ENCODE results near the gene SPARC.
"Not testable (repeated sequence)": the region's sequence is repeated elsewhere in the genome, so short reads cannot be mapped to it uniquely, and the experiment has no call there.

The SPARC gene

DNA sequence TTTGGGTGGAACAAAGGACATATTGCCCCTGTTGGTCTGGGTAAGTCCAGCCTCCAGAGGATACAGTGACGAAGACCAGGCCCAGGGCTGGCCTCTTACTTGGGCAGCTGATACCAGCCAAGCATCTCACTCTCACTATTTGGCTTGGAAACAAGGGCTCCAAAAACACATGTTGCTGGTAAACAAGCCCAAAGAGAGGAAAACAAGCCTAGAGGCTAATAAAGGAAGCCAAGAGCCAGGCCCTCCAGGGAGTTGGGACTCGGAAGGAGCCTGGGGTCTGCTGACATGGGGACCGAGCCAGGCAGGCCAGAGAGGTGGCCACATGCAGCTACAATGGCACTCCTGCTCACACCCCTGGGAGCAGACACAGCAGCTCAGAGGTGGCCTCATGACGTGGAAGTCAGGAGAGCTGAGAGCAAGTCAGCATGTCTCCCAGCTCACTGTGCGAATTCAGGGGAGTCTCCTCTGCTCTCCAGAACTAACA lies 5.7 kb downstream of the SPARC start:
- H3K27me3 ChIP-seq (ENCODE audit: control insufficient read depth, insufficient read depth, low read length, poor library complexity, severe bottlenecking), result no peaks in the 10 kb centered on the region
- H3K4me3 ChIP-seq (ENCODE audit: insufficient read depth, low read depth, low read length), result no peak overlapping the region
- 91 to 93% methylated on average over 5 of the region's 5 CpGs for WGBS, 2 experiments
- H3K36me3 ChIP-seq (ENCODE audit: control insufficient read depth, insufficient read depth, low read length), result no peaks in the 10 kb centered on the region
- no peak overlapping the region for H3K27ac ChIP-seq (ENCODE audit: insufficient read depth, low read depth, low read length, poor library complexity, severe bottlenecking)
- no peaks in the 10 kb centered on the region for H3K9me3 ChIP-seq (ENCODE audit: control insufficient read depth, low read length)
- peaks cover 51% of the 10 kb centered on the region for H3K4me1 ChIP-seq (ENCODE audit: control insufficient read depth, insufficient read depth, low read length)

DNA sequence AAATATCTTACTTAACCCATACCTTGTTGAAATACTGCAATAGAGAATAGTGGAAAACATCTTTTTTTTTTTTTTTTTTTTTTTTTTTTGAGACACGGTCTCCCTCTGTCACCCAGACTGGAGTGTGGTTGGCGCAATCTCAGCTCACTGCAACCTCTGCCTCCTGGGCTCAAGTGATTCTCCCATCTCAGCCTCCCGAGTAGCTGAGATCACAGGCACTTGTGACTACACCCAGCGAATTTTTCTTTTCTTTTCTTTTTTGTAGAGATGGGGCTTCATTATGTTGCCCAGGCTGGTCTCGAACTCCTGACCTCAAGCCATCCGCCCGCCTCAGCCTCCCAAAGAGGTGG lies 6.6 kb downstream of the SPARC start:
- H3K27ac ChIP-seq (ENCODE audit: insufficient read depth, low read depth, low read length, poor library complexity, severe bottlenecking); H3K4me3 ChIP-seq (ENCODE audit: insufficient read depth, low read depth, low read length); H3K9me3 ChIP-seq (ENCODE audit: control insufficient read depth, low read length); H3K36me3 ChIP-seq (ENCODE audit: control insufficient read depth, insufficient read depth, low read length); H3K27me3 ChIP-seq (ENCODE audit: control insufficient read depth, insufficient read depth, low read length, poor library complexity, severe bottlenecking): not testable (repeated sequence)
- peaks cover 50% of the 10 kb centered on the region for H3K4me1 ChIP-seq (ENCODE audit: control insufficient read depth, insufficient read depth, low read length)
- 89 to 94% methylated on average over 7 of the region's 7 CpGs for WGBS, 2 experiments

- whole genome bisulfite sequencing, 2 experiments, result 93 to 97% methylated on average over 8 of the region's 8 CpGs
- H3K4me1 ChIP-seq (ENCODE audit: control insufficient read depth, insufficient read depth, low read length), result peaks cover 47% of the 10 kb centered on the region
- no peak overlapping the region for H3K27ac ChIP-seq (ENCODE audit: insufficient read depth, low read depth, low read length, poor library complexity, severe bottlenecking)
- H3K27me3 ChIP-seq (ENCODE audit: control insufficient read depth, insufficient read depth, low read length, poor library complexity, severe bottlenecking), result no peaks in the 10 kb centered on the region
- peaks cover 2% of the 10 kb centered on the region for H3K36me3 ChIP-seq (ENCODE audit: control insufficient read depth, insufficient read depth, low read length)
- no peaks in the 10 kb centered on the region for H3K9me3 ChIP-seq (ENCODE audit: control insufficient read depth, low read length)
- H3K4me3 ChIP-seq (ENCODE audit: insufficient read depth, low read depth, low read length), result no peak overlapping the region
Observed at GRCh38 chr5:151679421-151680155, 7.1 kb downstream of the SPARC start.

- no peaks in the 10 kb centered on the region for H3K27me3 ChIP-seq (ENCODE audit: control insufficient read depth, insufficient read depth, low read length, poor library complexity, severe bottlenecking)
- H3K27ac ChIP-seq (ENCODE audit: insufficient read depth, low read depth, low read length, poor library complexity, severe bottlenecking), result no peak overlapping the region
- H3K4me1 ChIP-seq (ENCODE audit: control insufficient read depth, insufficient read depth, low read length), result peaks cover 39% of the 10 kb centered on the region
- H3K9me3 ChIP-seq (ENCODE audit: control insufficient read depth, low read length), result no peaks in the 10 kb centered on the region
- no peak overlapping the region for H3K4me3 ChIP-seq (ENCODE audit: insufficient read depth, low read depth, low read length)
- H3K36me3 ChIP-seq (ENCODE audit: control insufficient read depth, insufficient read depth, low read length), result peaks cover 8% of the 10 kb centered on the region
- WGBS, 2 experiments, result 93 to 95% methylated on average over 5 of the region's 5 CpGs
Observed at GRCh38 chr5:151678713-151679112, 8.0 kb downstream of the SPARC start.

DNA sequence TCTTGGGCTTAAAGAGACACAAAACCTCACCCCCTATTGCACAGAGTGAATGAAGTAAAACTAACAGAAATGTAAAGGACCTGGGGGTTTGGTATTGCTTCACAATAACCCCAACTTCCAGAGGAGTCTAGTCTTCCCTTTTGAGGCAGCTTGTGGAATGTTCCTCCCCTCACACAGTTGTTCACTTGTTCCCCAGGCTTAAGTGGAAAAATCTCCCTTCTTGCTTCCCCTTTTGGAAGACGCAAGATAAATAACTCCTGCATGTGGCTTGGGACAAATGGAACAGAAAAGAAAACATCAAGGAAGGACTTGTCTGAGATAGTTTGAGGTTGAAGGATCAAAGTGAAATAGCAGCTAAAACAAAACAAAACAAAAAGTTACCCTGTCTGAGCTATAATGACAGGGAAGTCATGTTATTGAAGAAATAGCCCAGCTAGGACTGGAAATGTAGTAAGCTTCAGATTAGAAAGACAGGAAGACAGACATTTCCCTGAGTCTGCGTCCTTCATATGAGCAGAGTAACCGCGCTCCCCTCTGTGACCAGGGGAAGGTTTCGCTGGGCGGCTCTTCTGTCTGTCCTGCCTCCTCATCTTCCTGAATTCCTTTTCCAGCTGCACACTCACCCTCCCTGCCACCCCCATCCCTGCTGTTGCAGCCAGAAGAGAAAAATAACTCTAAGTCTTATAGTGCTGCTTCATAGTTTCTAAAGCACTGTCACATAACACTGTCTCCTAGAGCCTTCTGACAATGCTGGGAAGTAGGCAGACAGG lies 8.8 kb downstream of the SPARC start:
- Histone ChIP-seq H3K4me3 (ENCODE audit: insufficient read depth, low read depth, low read length) (no peak overlapping the region), H3K27me3 (ENCODE audit: control insufficient read depth, insufficient read depth, low read length, poor library complexity, severe bottlenecking) (no peaks in the 10 kb centered on the region), H3K36me3 (ENCODE audit: control insufficient read depth, insufficient read depth, low read length) (peaks cover 14% of the 10 kb centered on the region), H3K27ac (ENCODE audit: insufficient read depth, low read depth, low read length, poor library complexity, severe bottlenecking) (no peak overlapping the region), H3K4me1 (ENCODE audit: control insufficient read depth, insufficient read depth, low read length) (peaks cover 32% of the 10 kb centered on the region), H3K9me3 (ENCODE audit: control insufficient read depth, low read length) (no peaks in the 10 kb centered on the region)
- 91 to 92% methylated on average over 6 of the region's 6 CpGs for WGBS, 2 experiments

DNA sequence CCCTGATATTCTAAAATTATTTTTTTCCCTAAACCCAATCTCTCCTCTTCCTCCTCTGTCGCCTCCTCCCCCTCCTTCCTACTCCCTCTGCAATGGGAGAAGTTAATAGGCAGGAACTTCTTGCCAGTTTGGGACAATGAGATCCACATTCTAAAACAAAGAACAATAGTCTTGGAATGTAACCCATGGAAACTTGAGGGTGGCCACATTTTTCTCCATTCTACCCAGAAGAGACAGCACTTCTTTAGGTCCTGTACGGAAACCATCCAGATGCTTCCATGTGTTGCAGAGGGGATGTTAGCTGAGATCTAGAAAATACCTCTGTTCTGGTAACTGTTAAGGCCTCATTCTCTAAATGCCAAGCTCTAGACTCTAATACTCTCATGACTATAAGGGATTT lies 10.0 kb downstream of the SPARC start:
- H3K36me3 ChIP-seq (ENCODE audit: control insufficient read depth, insufficient read depth, low read length), result peaks cover 25% of the 10 kb centered on the region
- 65 to 66% methylated on average over 2 of the region's 2 CpGs for WGBS, 2 experiments

DNA sequence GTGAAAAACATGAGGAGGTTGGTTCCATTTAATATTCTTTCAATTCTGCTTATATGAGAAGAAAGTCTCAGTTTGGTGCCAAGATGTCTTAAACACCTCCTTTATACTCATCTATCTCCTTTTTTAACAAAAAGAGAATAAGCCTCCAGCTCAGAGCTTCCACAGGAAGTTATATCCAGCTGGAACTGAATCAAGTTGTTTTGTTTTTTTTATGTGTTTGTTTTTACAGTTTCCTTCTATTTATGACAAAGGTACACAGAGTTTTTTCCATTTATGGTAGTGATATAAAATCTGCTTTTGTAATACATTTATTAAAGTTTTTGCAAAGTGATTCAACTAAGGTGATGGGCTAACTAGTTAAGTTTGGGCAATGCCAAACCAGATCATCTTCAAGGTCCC lies 10.4 kb downstream of the SPARC start:
- no peaks in the 10 kb centered on the region for H3K27me3 ChIP-seq (ENCODE audit: control insufficient read depth, insufficient read depth, low read length, poor library complexity, severe bottlenecking)
- H3K4me3 ChIP-seq (ENCODE audit: insufficient read depth, low read depth, low read length), result no peak overlapping the region
- peaks cover 29% of the 10 kb centered on the region for H3K36me3 ChIP-seq (ENCODE audit: control insufficient read depth, insufficient read depth, low read length)
- H3K4me1 ChIP-seq (ENCODE audit: control insufficient read depth, insufficient read depth, low read length), result peaks cover 32% of the 10 kb centered on the region
- peak overlapping the region; percentile 21 for H3K27ac ChIP-seq (ENCODE audit: insufficient read depth, low read depth, low read length, poor library complexity, severe bottlenecking)
- H3K9me3 ChIP-seq (ENCODE audit: control insufficient read depth, low read length), result no peaks in the 10 kb centered on the region

More for the DNA sequence above, 10.0 kb downstream of the SPARC start:
- peak overlapping the region; percentile 21 for H3K27ac ChIP-seq (ENCODE audit: insufficient read depth, low read depth, low read length, poor library complexity, severe bottlenecking)
- H3K9me3 ChIP-seq (ENCODE audit: control insufficient read depth, low read length), result no peaks in the 10 kb centered on the region
- H3K27me3 ChIP-seq (ENCODE audit: control insufficient read depth, insufficient read depth, low read length, poor library complexity, severe bottlenecking), result no peaks in the 10 kb centered on the region
- H3K4me3 ChIP-seq (ENCODE audit: insufficient read depth, low read depth, low read length), result no peak overlapping the region
- peaks cover 32% of the 10 kb centered on the region for H3K4me1 ChIP-seq (ENCODE audit: control insufficient read depth, insufficient read depth, low read length)

DNA sequence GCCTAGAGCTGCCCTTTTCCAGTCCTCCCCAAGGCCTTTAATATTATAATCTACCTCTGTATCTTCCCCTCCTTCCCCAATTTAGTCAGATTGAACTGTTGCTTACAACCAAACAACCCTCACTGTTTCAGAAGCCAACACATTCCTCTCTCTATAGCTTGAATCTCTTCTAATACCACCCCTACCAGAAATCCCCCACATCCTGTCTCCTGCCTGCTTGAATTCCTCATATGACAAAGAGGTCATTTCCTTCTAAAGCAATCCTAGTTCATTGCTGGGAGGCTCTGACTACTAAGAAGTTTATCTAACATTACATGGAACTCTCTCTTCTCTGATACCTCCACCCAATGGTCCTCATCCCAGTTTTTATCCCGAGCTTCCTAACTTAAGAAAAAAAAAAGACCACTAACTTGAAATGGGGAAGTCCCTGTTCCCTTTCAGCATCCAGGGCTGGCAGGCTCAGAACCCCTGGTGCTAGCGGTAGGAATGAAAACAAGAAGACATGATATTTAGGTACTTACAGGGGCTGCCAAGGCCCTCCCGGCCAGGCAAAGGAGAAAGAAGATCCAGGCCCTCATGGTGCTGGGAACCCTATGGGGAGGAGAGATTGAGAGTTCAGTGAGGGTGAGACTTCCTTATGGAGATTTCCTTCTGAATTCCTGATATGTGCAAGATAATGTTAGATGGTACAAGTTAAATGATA lies 11.0 kb downstream of the SPARC start:
- WGBS, 2 experiments, result 68 to 69% methylated on average over 3 of the region's 3 CpGs
- Histone ChIP-seq H3K4me1 (ENCODE audit: control insufficient read depth, insufficient read depth, low read length) (peaks cover 32% of the 10 kb centered on the region), H3K4me3 (ENCODE audit: insufficient read depth, low read depth, low read length) (no peak overlapping the region), H3K9me3 (ENCODE audit: control insufficient read depth, low read length) (no peaks in the 10 kb centered on the region), H3K27ac (ENCODE audit: insufficient read depth, low read depth, low read length, poor library complexity, severe bottlenecking) (peak overlapping the region; percentile 65), H3K36me3 (ENCODE audit: control insufficient read depth, insufficient read depth, low read length) (peaks cover 35% of the 10 kb centered on the region), H3K27me3 (ENCODE audit: control insufficient read depth, insufficient read depth, low read length, poor library complexity, severe bottlenecking) (no peaks in the 10 kb centered on the region)

DNA sequence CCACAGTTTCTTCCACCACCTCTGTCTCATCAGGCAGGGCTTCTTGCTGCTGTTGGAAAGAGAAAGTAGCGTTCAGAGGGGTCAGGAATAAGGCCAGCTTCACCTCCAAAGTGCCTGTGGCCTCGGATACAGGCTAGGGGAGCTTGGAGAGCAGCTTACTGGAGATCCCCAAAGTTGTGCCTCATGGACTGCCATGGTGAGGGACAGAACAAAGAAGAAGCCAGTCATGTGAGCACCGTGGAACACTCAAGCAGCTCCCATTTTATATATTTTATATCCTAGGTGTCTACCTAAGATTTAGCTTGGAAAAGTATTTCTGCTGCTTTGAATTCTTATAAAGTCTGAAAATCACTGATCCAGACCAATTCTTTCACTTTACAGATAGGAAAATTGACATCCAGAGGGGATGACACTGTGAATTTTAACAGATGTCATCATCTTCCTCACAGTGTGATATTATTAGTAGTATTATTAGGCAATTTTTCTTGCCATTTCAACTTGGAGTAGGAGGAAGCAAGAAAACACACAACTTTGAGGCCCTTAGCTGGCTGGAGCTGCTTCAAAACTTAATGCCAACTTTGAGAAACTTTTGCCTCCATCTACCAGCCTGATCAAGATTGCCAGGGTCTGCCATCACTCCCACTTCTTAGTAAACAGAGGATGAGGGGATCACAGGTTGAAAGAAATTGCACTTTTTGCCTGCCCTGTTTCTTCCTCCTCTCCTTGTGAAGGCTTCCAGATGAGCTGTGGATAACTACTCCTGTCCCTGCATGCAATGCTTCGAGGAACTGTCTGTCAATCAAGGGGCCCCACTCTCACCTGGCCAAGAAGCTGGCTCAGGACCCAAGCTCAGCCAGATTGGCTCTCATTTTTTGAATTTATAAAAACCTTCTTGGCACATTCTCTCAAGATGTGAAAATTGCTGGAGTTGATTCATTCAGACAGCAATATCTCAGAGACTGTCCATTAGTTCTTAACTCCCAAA lies 11.8 kb downstream of the SPARC start:
- H3K4me3 ChIP-seq (ENCODE audit: insufficient read depth, low read depth, low read length), result no peak overlapping the region
- WGBS, 2 experiments, result 92 to 96% methylated on average over 4 of the region's 4 CpGs
- H3K9me3 ChIP-seq (ENCODE audit: control insufficient read depth, low read length), result no peaks in the 10 kb centered on the region
- H3K27me3 ChIP-seq (ENCODE audit: control insufficient read depth, insufficient read depth, low read length, poor library complexity, severe bottlenecking), result no peaks in the 10 kb centered on the region
- H3K27ac ChIP-seq (ENCODE audit: insufficient read depth, low read depth, low read length, poor library complexity, severe bottlenecking), result no peak overlapping the region
- peaks cover 32% of the 10 kb centered on the region for H3K4me1 ChIP-seq (ENCODE audit: control insufficient read depth, insufficient read depth, low read length)
- H3K36me3 ChIP-seq (ENCODE audit: control insufficient read depth, insufficient read depth, low read length), result peaks cover 42% of the 10 kb centered on the region
